Measurements from ENCODE around the gene AK3.

GRCh38 chr9:4662989-4663792, 77.8 kb downstream of the AK3 start:
- no peak for TF ChIP-seq CTCF (IDR thresholded peaks at IDR 0.05)
- no peak for TF ChIP-seq POLR2A (IDR thresholded peaks at IDR 0.05)
